SU-DHL-6 (cell line): ENCODE data around the gene SMAD6.

Experiments used
- CTCF ChIP-seq: fragments of 200-600 bp; sonication (generic); IDR thresholded peaks from one replicate; pipeline ENCODE4 v1.5.1; 2017; ENCODE audit warnings: antibody characterized with exemption, mild to moderate bottlenecking, low read length, moderate library complexity; ENCODE audit not compliant: insufficient read depth, poor library complexity, severe bottlenecking
- EZH2phosphoT487 ChIP-seq: fragments of 200-600 bp; sonication (generic), shearing (Covaris generic); conservative IDR thresholded peaks from 2 replicates; pipeline ENCODE4 v1.6.1; 2018; ENCODE audit warnings: mild to moderate bottlenecking, antibody characterized with exemption, low read length, moderate library complexity, mixed read lengths

GRCh38 chr15:66719471-66719870 lies 17.4 kb downstream of the SMAD6 start:
- no peak for TF ChIP-seq CTCF
- TF ChIP-seq EZH2phosphoT487: no peak
